Endothelial cell of umbilical vein (primary cell): ENCODE results near the gene KCNIP3. TPM values are rescaled to one million over a fixed set of nuclear protein-coding genes. Genes with fewer than 3 reads are reported as not detected.

Experiments
- BruUV-seq: library from RNA; stranded (reverse); fragments of 400-500 nt; replicated peaks from 2 replicates; lab custom pipeline; 2021; lab: Mats Ljungman, UMichigan
- CTCF ChIA-PET: fragments of 300-600, 350-600 bp; sonication (Branson Sonifier 250); formaldehyde crosslinking; loops from one replicate; lab custom pipeline; 2021; ENCODE audit warnings: antibody characterized with exemption, inconsistent platforms; lab: Charles Lee
- POLR2A ChIA-PET: fragments of 300-600, 350-600 bp; sonication (Branson Sonifier 250); formaldehyde crosslinking; loops from one replicate; lab custom pipeline; 2021; ENCODE audit warnings: antibody characterized with exemption, inconsistent platforms; lab: Charles Lee
- DNase-seq: peaks from one replicate; pipeline ENCODE4 v3.0.0-alpha.2; 2011; ENCODE audit warnings: low read depth, low spot score
- FAIRE-seq: peaks from 2 replicates; lab custom pipeline; 2011; peaks lifted over from hg19 to GRCh38; lab: Jason Lieb, UNC
- H2AFZ ChIP-seq: 2 replicates; pipeline ENCODE4 v1.6.0; 2012; ENCODE audit warnings: low read depth, low read length, control low read depth, inconsistent platforms
- H3K27ac ChIP-seq: 2 replicates; pipeline ENCODE4 v1.5.1; 2011; ENCODE audit warnings: low read depth, mild to moderate bottlenecking, control low read depth, low read length, moderate library complexity; ENCODE audit not compliant: insufficient read depth
- H3K27me3 ChIP-seq, 2 experiments: 2 replicates each; pipeline versions ENCODE4 v1.6.0 to v1.6.1; 2011; ENCODE audit warnings: low read length in 2 of 2, mixed read lengths in 1 of 2; ENCODE audit not compliant: control insufficient read depth in 2 of 2, insufficient read depth in 2 of 2
- H3K36me3 ChIP-seq, 2 experiments: 2 replicates in 1 of 2; 3 replicates in 1 of 2; pipeline ENCODE4 v1.5.1; 2011; ENCODE audit warnings: low read length in 2 of 2, mild to moderate bottlenecking in 1 of 2, moderate library complexity in 1 of 2; ENCODE audit not compliant: control insufficient read depth in 2 of 2, insufficient read depth in 2 of 2; ENCODE audit errors: extremely low read depth in 1 of 2
- H3K4me1 ChIP-seq: 3 replicates; pipeline ENCODE4 v1.5.1; 2011; ENCODE audit warnings: mild to moderate bottlenecking, low read length; ENCODE audit not compliant: control insufficient read depth, insufficient read depth; ENCODE audit errors: extremely low read depth
- H3K4me2 ChIP-seq: 2 replicates; pipeline ENCODE4 v1.6.1; 2011; ENCODE audit warnings: low read length, control low read depth, mixed read lengths; ENCODE audit not compliant: insufficient read depth
- H3K4me3 ChIP-seq, 3 experiments: fragments of 200-600 bp in 1 of 3; sonication (generic), shearing (Covaris generic) in 1 of 3; replicated peaks in 1 of 3; 2 replicates each; pipeline ENCODE4 v1.5.1; 2011 to 2016; ENCODE audit warnings: control low read depth in 3 of 3, low read length in 3 of 3, mild to moderate bottlenecking in 2 of 3, inconsistent platforms in 1 of 3, low read depth in 1 of 3, moderate library complexity in 1 of 3; ENCODE audit not compliant: insufficient read depth in 1 of 3
- H3K79me2 ChIP-seq: 2 replicates; pipeline ENCODE4 v1.6.0; 2012; ENCODE audit warnings: low read length, inconsistent platforms; ENCODE audit not compliant: control insufficient read depth, insufficient read depth
- H3K9ac ChIP-seq: replicated peaks from 2 replicates; pipeline ENCODE3; 2011; ENCODE audit warnings: low read length, control low read depth; ENCODE audit not compliant: insufficient read depth; ENCODE audit errors: extremely low read depth
- H3K9me1 ChIP-seq: replicated peaks from 3 replicates; pipeline ENCODE4 v1.6.0; 2011; ENCODE audit warnings: mild to moderate bottlenecking, low read length; ENCODE audit not compliant: control insufficient read depth, insufficient read depth; ENCODE audit errors: extremely low read depth
- H3K9me3 ChIP-seq: replicated peaks from 2 replicates; pipeline ENCODE4 v1.5.1; 2012; ENCODE audit warnings: low read length, inconsistent platforms; ENCODE audit not compliant: control insufficient read depth, insufficient read depth
- H4K20me1 ChIP-seq: replicated peaks from 2 replicates; pipeline ENCODE3; 2011; ENCODE audit warnings: mild to moderate bottlenecking, low read length; ENCODE audit not compliant: control insufficient read depth, insufficient read depth; ENCODE audit errors: extremely low read depth
- EZH2 ChIP-seq: IDR thresholded peaks from 2 replicates; pipeline ENCODE4 v1.6.1; 2012; ENCODE audit warnings: borderline replicate concordance, low read depth, mild to moderate bottlenecking, moderate library complexity, low read length, inconsistent platforms; ENCODE audit not compliant: severe bottlenecking
- FOS ChIP-seq: IDR thresholded peaks from 2 replicates; pipeline ENCODE4 v1.6.1; 2011; ENCODE audit warnings: mild to moderate bottlenecking, low read length, moderate library complexity, borderline replicate concordance; ENCODE audit not compliant: insufficient read depth
- GATA2 ChIP-seq: IDR thresholded peaks from 2 replicates; pipeline ENCODE4 v1.7.0; 2011; ENCODE audit warnings: low read depth, mild to moderate bottlenecking, moderate library complexity, mixed read lengths, low read length; ENCODE audit not compliant: insufficient read length, insufficient read depth
- JUN ChIP-seq: IDR thresholded peaks from 2 replicates; pipeline ENCODE4 v1.6.1; 2011; ENCODE audit warnings: borderline replicate concordance, low read depth; ENCODE audit not compliant: insufficient read length, insufficient read depth
- MAX ChIP-seq: IDR thresholded peaks from 2 replicates; pipeline ENCODE4 v1.6.1; 2011; ENCODE audit not compliant: insufficient read depth, insufficient read length
- MYC ChIP-seq: IDR thresholded peaks from one replicate; pipeline ENCODE4 v1.6.1; 2011; ENCODE audit warnings: mild to moderate bottlenecking, low read depth, low read length
- POLR2A ChIP-seq: IDR thresholded peaks from 2 replicates; pipeline ENCODE4 v1.6.1; 2012; ENCODE audit warnings: low read depth, mild to moderate bottlenecking, control low read depth, low read length
- POLR2AphosphoS5 ChIP-seq: IDR thresholded peaks from 2 replicates; pipeline ENCODE4 v1.6.1; 2012; ENCODE audit warnings: low read depth, mild to moderate bottlenecking, control low read depth, low read length, moderate library complexity; ENCODE audit not compliant: insufficient read depth
- dilution Hi-C: fragments of 300-500 bp; cut with MboI; formaldehyde crosslinking; loops from one replicate; pipeline ENCODE4 v1.15.0; 2019; ENCODE audit warnings: low sequenced_read_pairs; ENCODE audit not compliant: extremely low pct_ligation_motif_present
- intact Hi-C: fragments of 100-400 bp; cut with micrococcal nuclease; formaldehyde crosslinking; loops from one replicate; pipeline ENCODE4 v1.10.0; 2022
- polyA plus RNA-seq, 4 experiments: library from polyadenylated mRNA; depleted of rRNA in 3 of 4; stranded (reverse) in 3 of 4; unstranded in 1 of 4; fragments of >200 nt; gene quantifications; 2 replicates each; pipeline versions ENCODE4 v1.2.1 to v1.2.3, GENCODE V29; 2011 to 2012; ENCODE audit warnings: missing spikeins in 1 of 4
- total RNA-seq: library from RNA; stranded (reverse); gene quantifications from 2 replicates; pipeline ENCODE4 v1.2.3, GENCODE V29; 2021
- TF ChIP-seq, protein P1 (sequence below), 2 donors: IDR thresholded peaks; 1 replicate in 1 of 2; 2 replicates in 1 of 2; pipeline ENCODE4 v1.5.1; 2011; ENCODE audit warnings: low read length in 2 of 2, mild to moderate bottlenecking in 2 of 2, moderate library complexity in 2 of 2, control low read depth in 1 of 2, inconsistent platforms in 1 of 2, low read depth in 1 of 2; ENCODE audit not compliant: insufficient read depth in 1 of 2; ENCODE audit errors: extremely low read depth in 1 of 2

Gene KCNIP3
- total and polyA plus RNA-seq, 2 donors (not counting 3 experiments of a cell fraction or from before 2014, with no cell fraction given), result 0.12 to 0.62 TPM

GRCh38 chr2:95287336-95287735, 9.8 kb upstream of the KCNIP3 start:
- DNase-seq, result no peak
- intact Hi-C loops, result no loop called here
- H3K4me1 ChIP-seq, result no peaks in the 10 kb centered on the region
- no peak overlapping the region for H3K9ac ChIP-seq
- no TSS peak for BruUV-seq
- no peaks in the 10 kb centered on the region for H3K9me1 ChIP-seq
- H3K27me3 ChIP-seq, result no peaks in the 10 kb centered on the region
- dilution Hi-C loops, result no loop called here
- H3K4me2 ChIP-seq, result no peak overlapping the region
- no peaks in the 10 kb centered on the region for H4K20me1 ChIP-seq
- no peak for FAIRE-seq
- ChIA-PET CTCF (no interaction called here), POLR2A (no interaction called here)
- H2AFZ ChIP-seq, result no peak overlapping the region
- no peak for TF ChIP-seq EZH2
- TF ChIP-seq GATA2, result no peak
- no peak for TF ChIP-seq FOS
- TF ChIP-seq POLR2AphosphoS5, result no peak
- no peak for TF ChIP-seq MAX
- TF ChIP-seq, protein P1, sequence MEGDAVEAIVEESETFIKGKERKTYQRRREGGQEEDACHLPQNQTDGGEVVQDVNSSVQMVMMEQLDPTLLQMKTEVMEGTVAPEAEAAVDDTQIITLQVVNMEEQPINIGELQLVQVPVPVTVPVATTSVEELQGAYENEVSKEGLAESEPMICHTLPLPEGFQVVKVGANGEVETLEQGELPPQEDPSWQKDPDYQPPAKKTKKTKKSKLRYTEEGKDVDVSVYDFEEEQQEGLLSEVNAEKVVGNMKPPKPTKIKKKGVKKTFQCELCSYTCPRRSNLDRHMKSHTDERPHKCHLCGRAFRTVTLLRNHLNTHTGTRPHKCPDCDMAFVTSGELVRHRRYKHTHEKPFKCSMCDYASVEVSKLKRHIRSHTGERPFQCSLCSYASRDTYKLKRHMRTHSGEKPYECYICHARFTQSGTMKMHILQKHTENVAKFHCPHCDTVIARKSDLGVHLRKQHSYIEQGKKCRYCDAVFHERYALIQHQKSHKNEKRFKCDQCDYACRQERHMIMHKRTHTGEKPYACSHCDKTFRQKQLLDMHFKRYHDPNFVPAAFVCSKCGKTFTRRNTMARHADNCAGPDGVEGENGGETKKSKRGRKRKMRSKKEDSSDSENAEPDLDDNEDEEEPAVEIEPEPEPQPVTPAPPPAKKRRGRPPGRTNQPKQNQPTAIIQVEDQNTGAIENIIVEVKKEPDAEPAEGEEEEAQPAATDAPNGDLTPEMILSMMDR (IDR thresholded peaks at IDR 0.05; ENCODE audit: extremely low read depth in 1 of 2, insufficient read depth in 1 of 2, low read depth in 1 of 2, low read length in 2 of 2), result no peak
- TF ChIP-seq POLR2A, result no peak
- TF ChIP-seq MYC, result no peak
- no peak for TF ChIP-seq JUN
- H3K79me2 ChIP-seq, result no peaks in the 10 kb centered on the region
- no peaks in the 10 kb centered on the region for H3K9me3 ChIP-seq
- no peak overlapping the region for H3K27ac ChIP-seq
- H3K4me3 ChIP-seq, result no peak overlapping the region
- H3K36me3 ChIP-seq, result no peaks in the 10 kb centered on the region
